HG02759 (cell line): Measurements from ENCODE around the gene DENND2D.

ENCODE experiments used
- ATAC-seq: cut with Tn5 transposase; IDR thresholded peaks from one replicate; pipeline ENCODE4 v1.9.1; 2021; ENCODE audit warnings: mild to moderate bottlenecking, moderate library complexity; ENCODE audit not compliant: unreplicated experiment

The DENND2D gene

GRCh38 chr1:111199881-111200801, at the start of gene DENND2D:
Gene DENND2D, minus strand, starts transcription at chr1:111200646. Its CDS starts 187 bp downstream, at chr1:111200459.
- ATAC-seq: no peak

DNA sequence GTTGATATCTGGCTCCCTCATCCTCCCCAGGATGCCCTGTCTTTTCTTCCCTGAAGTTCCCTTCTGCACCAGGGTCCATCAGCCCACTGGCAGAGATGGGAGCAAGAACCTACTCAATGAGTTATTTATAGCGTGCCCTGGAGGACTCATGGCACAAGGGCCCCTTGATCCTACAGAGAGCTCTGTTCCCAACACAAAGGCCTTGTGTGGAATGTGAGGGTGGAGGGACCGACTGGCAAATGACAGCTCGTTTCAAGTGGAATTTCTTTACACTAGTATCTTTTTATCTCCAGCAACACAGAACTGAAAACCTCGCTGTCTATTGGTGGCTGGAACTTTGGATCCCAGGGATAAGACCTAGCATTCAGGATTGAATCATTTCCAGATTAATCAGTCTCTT, 49.5 kb upstream of the DENND2D start:
- ATAC-seq: no peak

DNA sequence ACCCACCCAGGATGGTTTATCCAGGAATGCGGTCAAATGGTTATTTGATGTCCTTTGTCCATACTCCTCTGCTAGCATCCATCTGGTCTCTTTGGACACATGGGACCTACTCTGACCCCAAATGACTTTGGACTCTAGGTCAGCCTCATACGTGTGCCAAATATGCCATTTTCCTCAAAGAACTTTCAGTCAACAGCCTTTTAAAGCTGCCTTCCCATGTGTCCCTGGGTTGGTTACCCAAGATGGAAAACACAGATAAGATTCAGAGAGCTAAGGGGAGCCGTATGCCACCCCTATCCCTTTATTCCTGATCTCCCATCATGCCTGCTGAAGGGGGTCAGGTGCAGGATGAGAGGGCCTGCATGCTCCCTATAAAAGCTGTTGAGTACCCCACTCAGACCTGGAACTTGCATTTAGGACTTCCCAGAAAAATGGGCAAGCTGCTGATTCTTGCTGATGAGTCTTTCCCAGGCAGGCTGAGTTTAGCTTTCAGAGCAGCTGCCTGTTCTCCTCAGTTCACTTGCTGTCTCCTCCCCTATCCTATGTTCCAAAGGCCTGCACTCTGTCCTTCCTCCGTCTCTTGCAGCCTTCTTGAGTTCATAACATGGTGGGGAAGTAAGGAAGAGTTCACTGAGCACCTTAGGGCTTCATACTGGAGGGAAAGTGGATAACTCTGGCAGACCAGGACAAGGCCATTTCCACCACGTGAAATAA, 46.8 kb upstream of the DENND2D start:
- no peak for ATAC-seq

- ATAC-seq: no peak
Measured at GRCh38 chr1:111242805-111243523, 42.5 kb upstream of the DENND2D start.

- no peak for ATAC-seq
Measured at GRCh38 chr1:111241797-111242196, 41.4 kb upstream of the DENND2D start.

- ATAC-seq: no peak
Measured at GRCh38 chr1:111238056-111238795, 37.8 kb upstream of the DENND2D start.

DNA sequence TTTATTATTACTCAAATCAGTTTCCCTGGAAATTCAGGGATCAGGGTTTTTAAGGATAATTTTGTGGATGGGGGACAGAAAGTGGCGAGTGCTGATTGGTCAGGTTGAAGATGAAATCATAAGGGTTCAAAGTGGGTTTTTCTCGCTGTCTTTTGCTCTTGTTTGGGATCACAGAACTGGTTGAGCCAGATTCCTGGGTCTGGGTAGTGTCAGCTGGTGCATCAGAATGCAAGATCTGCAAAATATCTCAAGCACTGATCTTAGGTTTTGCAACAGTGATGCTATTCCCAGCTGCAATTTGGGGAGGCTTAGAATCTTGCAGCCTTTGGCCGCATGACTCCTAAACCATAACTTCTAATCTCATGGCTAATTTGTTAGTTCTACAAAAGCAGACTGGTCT, 36.4 kb upstream of the DENND2D start:
- no peak for ATAC-seq

GRCh38 chr1:111236379-111236778, 35.9 kb upstream of the DENND2D start:
- ATAC-seq: no peak

- ATAC-seq: no peak
Measured at GRCh38 chr1:111234866-111235265, 34.4 kb upstream of the DENND2D start.

- no peak for ATAC-seq
Measured at GRCh38 chr1:111234258-111234657, 33.8 kb upstream of the DENND2D start.

DNA sequence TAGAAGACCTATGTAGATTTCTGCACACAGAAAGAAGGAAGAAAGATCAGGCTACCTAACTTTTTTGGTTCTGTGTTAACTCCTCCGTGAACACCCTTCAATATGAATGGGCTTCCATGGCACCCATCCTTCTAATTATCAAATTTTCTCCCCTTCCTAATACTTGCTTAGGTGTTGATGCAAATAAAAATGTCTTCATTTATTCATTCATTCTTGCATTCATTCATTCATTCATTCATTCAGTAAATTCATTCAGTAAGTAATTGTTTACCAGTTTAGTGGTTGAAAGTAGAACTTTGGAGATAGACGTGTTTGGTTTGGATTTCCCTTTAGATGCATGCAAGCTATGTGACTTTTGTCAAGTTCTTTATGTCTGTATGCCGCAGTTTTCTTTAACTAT, 31.7 kb upstream of the DENND2D start:
- ATAC-seq: no peak

DNA sequence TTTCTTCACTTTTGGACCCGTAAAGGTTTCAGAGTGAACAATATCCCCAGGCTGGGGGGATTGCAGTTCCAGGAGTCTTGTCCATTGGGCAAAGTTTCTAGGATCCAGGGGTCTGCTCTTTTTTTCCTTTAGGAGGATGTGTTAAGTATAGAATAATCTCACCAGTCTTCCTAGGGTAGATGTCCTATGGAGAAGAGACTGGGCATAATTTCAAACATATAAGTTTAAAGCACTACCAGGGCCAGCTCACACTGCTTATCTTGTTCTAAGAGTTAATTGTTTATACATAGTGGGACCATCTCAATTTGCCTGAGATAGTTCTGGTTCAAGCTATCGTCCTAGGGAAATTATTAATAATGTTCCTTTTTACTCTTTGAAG, 28.3 kb upstream of the DENND2D start:
- no peak for ATAC-seq

DNA sequence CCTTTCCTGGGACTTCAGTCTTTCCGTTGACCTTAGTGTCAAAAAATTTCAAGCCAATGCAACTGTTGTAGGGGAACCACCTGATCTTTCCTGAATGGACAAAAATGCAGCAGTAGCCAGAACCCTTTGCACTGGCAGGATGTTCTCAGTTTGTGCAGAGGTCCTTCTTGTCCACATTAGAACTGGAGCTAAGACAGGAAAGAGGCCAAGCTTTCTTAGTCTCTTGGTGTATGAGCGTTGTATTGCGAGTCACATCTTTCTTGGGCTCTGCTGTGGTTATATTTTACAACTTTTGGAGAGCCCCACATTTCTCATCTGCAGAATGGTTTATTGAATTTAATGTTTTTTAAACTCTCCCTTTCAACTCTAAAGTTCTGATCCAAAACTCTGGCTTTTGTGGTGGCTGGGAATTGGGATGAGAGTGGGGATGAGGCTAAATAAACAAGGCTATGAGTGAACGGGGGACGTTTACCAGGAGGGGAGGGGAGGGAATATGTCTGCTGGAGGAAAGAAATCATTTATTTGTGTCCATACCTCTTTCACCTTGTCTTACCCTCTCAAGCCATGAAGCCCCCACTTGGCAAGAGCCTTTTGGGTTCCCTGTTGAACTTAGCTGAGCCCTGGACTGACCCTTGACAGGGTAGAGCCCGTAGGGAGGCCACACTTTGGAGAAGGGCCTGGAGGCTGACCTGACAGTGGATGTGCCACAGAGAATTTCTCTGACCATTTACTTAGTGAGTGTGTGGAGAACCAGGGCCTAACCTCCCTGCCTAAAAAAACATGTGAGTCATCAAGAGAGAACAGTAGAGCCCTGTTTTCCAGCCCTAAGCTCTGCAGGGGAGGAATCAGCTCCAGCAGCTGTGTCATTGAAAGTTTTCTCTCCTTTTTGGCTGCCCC, 27.7 kb upstream of the DENND2D start:
- ATAC-seq: no peak

- ATAC-seq: no peak
Measured at GRCh38 chr1:111227434-111227833, 27.0 kb upstream of the DENND2D start, which contains the start of gene CHI3L2. Gene CHI3L2, plus strand, starts transcription at chr1:111227713. Its CDS starts 17 bp downstream, at chr1:111227730.

DNA sequence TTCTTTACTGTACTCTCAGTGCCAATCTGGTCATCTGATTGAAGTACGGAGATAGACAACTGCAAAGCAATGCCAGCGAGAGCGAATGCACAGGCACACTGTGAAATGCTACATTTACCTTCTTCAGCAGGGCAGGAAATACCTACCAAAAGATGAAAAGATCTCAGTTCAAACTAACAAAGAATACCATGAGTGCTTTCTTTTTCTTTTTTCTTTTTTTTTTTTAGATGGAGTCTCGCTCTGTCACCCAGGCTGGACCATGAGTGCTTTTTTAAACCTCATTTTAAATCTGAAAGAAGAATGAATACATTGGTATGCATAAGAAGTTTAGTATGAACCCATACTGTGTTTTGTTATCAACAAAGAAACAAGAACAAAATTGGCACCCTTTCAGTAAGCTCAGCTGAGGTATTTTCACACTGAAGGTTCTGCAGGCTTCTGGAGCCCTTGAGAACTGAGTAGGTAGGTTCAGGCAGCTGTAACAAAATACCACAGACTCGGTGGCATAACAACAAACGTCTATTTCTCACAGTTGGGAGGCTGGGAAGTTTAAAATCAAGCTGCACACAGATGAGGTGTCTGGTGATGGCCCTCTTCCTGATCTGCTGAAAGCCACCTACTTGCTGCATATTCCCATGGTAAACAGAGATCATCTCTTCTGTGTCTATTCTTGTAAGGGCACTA, 25.4 kb upstream of the DENND2D start:
- ATAC-seq: no peak

- ATAC-seq: no peak
Measured at GRCh38 chr1:111225091-111225490, 24.6 kb upstream of the DENND2D start.

- no peak for ATAC-seq
Measured at GRCh38 chr1:111223126-111223685, 22.8 kb upstream of the DENND2D start.

GRCh38 chr1:111222308-111223125, 22.1 kb upstream of the DENND2D start:
- peak; percentile 24 for ATAC-seq
